Measurements from ENCODE around the gene CCDC69.
"Not testable (repeated sequence)": the region's sequence is repeated elsewhere in the genome, so short reads cannot be mapped to it uniquely, and the experiment has no call there.

The CCDC69 gene

GRCh38 chr5:151222054-151222789, 1.7 kb downstream of the CCDC69 start:
- DNase-seq (ENCODE audit: low spot score): no peak

GRCh38 chr5:151221574-151221973, 2.3 kb downstream of the CCDC69 start:
- no peak for DNase-seq (ENCODE audit: low spot score)

GRCh38 chr5:151219789-151220188, 4.1 kb downstream of the CCDC69 start:
- DNase-seq (ENCODE audit: low spot score): no peak

- no peak for DNase-seq (ENCODE audit: low spot score)
Measured at GRCh38 chr5:151219138-151219537, 4.8 kb downstream of the CCDC69 start.

GRCh38 chr5:151218177-151218576, 5.7 kb downstream of the CCDC69 start:
- no peak for DNase-seq (ENCODE audit: low spot score)

- DNase-seq (ENCODE audit: low spot score): no peak
Measured at GRCh38 chr5:151216781-151217180, 7.1 kb downstream of the CCDC69 start.

GRCh38 chr5:151215546-151215880, 8.4 kb downstream of the CCDC69 start:
- no peak for DNase-seq (ENCODE audit: low spot score)

- peak; percentile 46 for DNase-seq (ENCODE audit: low spot score)
Measured at GRCh38 chr5:151214614-151215545, 9.0 kb downstream of the CCDC69 start.

- peak; percentile 93 for DNase-seq (ENCODE audit: low spot score)
Measured at GRCh38 chr5:151213803-151214613, 9.9 kb downstream of the CCDC69 start.

- peak; percentile 44 for DNase-seq (ENCODE audit: low spot score)
Measured at GRCh38 chr5:151212406-151212798, 11.5 kb downstream of the CCDC69 start.

- DNase-seq (ENCODE audit: low spot score): no peak
Measured at GRCh38 chr5:151208481-151208914, 15.4 kb downstream of the CCDC69 start.

GRCh38 chr5:151205411-151205810, 18.5 kb downstream of the CCDC69 start:
- DNase-seq (ENCODE audit: low spot score): no peak

GRCh38 chr5:151204051-151204450, 19.8 kb downstream of the CCDC69 start:
- no peak for DNase-seq (ENCODE audit: low spot score)

GRCh38 chr5:151202381-151203139, 21.3 kb downstream of the CCDC69 start:
- peak; percentile 81 for DNase-seq (ENCODE audit: low spot score)

- DNase-seq (ENCODE audit: low spot score): no peak
Measured at GRCh38 chr5:151200913-151201595, 22.8 kb downstream of the CCDC69 start.

- no peak for DNase-seq (ENCODE audit: low spot score)
Measured at GRCh38 chr5:151199581-151200185, 24.2 kb downstream of the CCDC69 start.

- no peak for DNase-seq (ENCODE audit: low spot score)
Measured at GRCh38 chr5:151198861-151199260, 25.0 kb downstream of the CCDC69 start.

- DNase-seq (ENCODE audit: low spot score): not testable (repeated sequence)
Measured at GRCh38 chr5:151197291-151197600, 26.6 kb downstream of the CCDC69 start.

- no peak for DNase-seq (ENCODE audit: low spot score)
Measured at GRCh38 chr5:151196556-151197290, 27.2 kb downstream of the CCDC69 start.

- DNase-seq (ENCODE audit: low spot score): no peak
Measured at GRCh38 chr5:151195622-151196021, 28.3 kb downstream of the CCDC69 start.

Measured in activated CD4-positive, alpha-beta T cell treated with anti-CD3 and anti-CD28 coated beads, Interleukin-2, Interleukin-4, amounts not matched to agents 100 ng/mL and 50 ng/mL, durations not matched to agents 16 hours and 8 hours (primary cell).